GM19328 (cell line): ENCODE data around the gene GOLT1A.
"Not testable (repeated sequence)": the region's sequence is repeated elsewhere in the genome, so short reads cannot be mapped to it uniquely, and the experiment has no call there.

Experiments
- ATAC-seq: cut with Tn5 transposase; IDR thresholded peaks from one replicate; pipeline ENCODE4 v1.9.1; 2021; ENCODE audit warnings: mild to moderate bottlenecking, moderate library complexity; ENCODE audit not compliant: unreplicated experiment

GOLT1A gene

GRCh38 chr1:204249736-204250427 lies 36.1 kb upstream of the GOLT1A start:
- no peak for ATAC-seq

GRCh38 chr1:204248954-204249353 lies 35.2 kb upstream of the GOLT1A start:
- no peak for ATAC-seq

- ATAC-seq, result no peak
These were observed 33.1 kb upstream of the GOLT1A start for GRCh38 chr1:204246876-204247275.

- ATAC-seq, result no peak
These were observed 29.1 kb upstream of the GOLT1A start for GRCh38 chr1:204242920-204243319.

GRCh38 chr1:204241914-204242313 lies 28.1 kb upstream of the GOLT1A start:
- no peak for ATAC-seq

GRCh38 chr1:204241050-204241449 lies 27.3 kb upstream of the GOLT1A start:
- ATAC-seq, result no peak

GRCh38 chr1:204240233-204240632 lies 26.4 kb upstream of the GOLT1A start:
- no peak for ATAC-seq

GRCh38 chr1:204239401-204239800 lies 25.6 kb upstream of the GOLT1A start:
- not testable (repeated sequence) for ATAC-seq

- not testable (repeated sequence) for ATAC-seq
These were observed 24.7 kb upstream of the GOLT1A start for GRCh38 chr1:204238520-204238919.

GRCh38 chr1:204237515-204237914 lies 23.7 kb upstream of the GOLT1A start:
- ATAC-seq, result not testable (repeated sequence)

GRCh38 chr1:204232526-204232925 lies 18.7 kb upstream of the GOLT1A start:
- ATAC-seq, result no peak

- ATAC-seq, result no peak
These were observed 16.4 kb upstream of the GOLT1A start for GRCh38 chr1:204230211-204230610.

GRCh38 chr1:204228896-204229295 lies 15.1 kb upstream of the GOLT1A start:
- ATAC-seq, result no peak

- ATAC-seq, result no peak
These were observed 14.4 kb upstream of the GOLT1A start for GRCh38 chr1:204227996-204228785.

GRCh38 chr1:204227351-204227750 lies 13.6 kb upstream of the GOLT1A start:
- no peak for ATAC-seq

- ATAC-seq, result no peak
These were observed 12.3 kb upstream of the GOLT1A start for GRCh38 chr1:204225841-204226735.

- ATAC-seq, result no peak
These were observed 10.9 kb upstream of the GOLT1A start for GRCh38 chr1:204224655-204225054.

GRCh38 chr1:204223129-204223860 lies 9.5 kb upstream of the GOLT1A start:
- no peak for ATAC-seq

- ATAC-seq, result no peak
These were observed 8.9 kb upstream of the GOLT1A start for GRCh38 chr1:204222764-204223055.

- no peak for ATAC-seq
These were observed 8.4 kb upstream of the GOLT1A start for GRCh38 chr1:204222006-204222763.
